Nephron progenitor cell (in vitro differentiated cells): ENCODE data around the gene TIMM13.
"Not testable (repeated sequence)": the region's sequence is repeated elsewhere in the genome, so short reads cannot be mapped to it uniquely, and the experiment has no call there.

Experiments
- DNase-seq: peaks from one replicate; pipeline ENCODE4 v3.0.0; 2021
- H3K27ac Mint-ChIP-seq: 2 replicates; pipeline ENCODE4 v1.8.0; 2021; ENCODE audit warnings: mild to moderate bottlenecking, moderate library complexity, mixed read lengths
- H3K27me3 Mint-ChIP-seq: 2 replicates; pipeline ENCODE4 v1.8.0; 2021; ENCODE audit warnings: mild to moderate bottlenecking, low read depth, mixed read lengths; ENCODE audit not compliant: poor library complexity
- H3K36me3 Mint-ChIP-seq: 2 replicates; pipeline ENCODE4 v1.8.0; 2021; ENCODE audit warnings: low read depth, mixed read lengths
- H3K4me1 Mint-ChIP-seq: 2 replicates; pipeline ENCODE4 v1.8.0; 2021; ENCODE audit warnings: mixed read lengths
- H3K4me3 Mint-ChIP-seq: 2 replicates; pipeline ENCODE4 v1.8.0; 2021; ENCODE audit warnings: mild to moderate bottlenecking, moderate library complexity, mixed read lengths
- H3K9me3 Mint-ChIP-seq: 2 replicates; pipeline ENCODE4 v1.8.0; 2021; ENCODE audit warnings: mild to moderate bottlenecking, moderate library complexity, mixed read lengths
- TF ChIP-seq, protein P1 (sequence below): fragments of 200-600 bp; sonication (generic); IDR thresholded peaks from 2 replicates; pipeline ENCODE4 v1.5.0; 2021; ENCODE audit warnings: antibody characterized with exemption

Gene TIMM13

DNA sequence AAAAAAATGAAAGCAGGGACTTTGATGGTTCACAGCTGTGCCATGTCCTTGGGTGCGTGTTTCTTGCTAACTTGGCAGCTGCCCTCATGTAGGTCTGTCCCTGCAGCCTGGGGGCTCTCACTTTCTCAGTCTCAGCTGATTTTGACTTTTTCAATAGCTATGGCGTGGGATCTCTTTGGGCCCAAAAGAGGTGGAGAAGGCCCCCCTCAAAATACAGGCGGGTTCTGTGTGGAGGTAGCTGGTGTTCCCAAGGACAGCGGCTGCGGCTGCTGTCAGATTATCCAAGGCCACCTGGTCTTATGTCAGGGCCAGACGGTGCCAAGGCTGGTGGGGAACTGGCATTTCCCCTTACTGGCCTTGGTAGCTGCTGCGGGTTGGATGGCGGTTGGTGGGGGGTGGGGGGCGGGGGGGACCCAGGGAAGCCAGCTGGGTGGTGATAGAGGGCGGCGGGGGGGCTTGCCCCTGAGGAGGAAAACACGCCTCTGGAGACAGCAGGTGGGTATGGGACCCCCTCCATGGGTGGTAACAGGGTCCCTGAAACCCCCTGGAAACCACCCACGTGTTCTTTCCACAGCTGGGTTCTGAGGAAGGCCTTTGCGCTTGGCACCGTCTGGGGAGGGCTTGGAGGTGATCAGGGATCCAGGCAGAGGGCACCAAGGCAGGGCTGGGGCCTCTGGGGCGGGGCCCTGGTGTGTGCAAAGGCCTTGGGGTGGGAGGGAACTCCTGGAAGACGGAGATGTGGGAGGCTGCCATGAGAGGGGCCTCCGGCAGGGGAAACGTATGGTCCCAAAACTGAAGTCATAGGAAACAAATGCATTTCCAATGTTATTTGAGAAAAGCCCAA lies 4.1 kb downstream of the TIMM13 start:
- TF ChIP-seq, protein P1, sequence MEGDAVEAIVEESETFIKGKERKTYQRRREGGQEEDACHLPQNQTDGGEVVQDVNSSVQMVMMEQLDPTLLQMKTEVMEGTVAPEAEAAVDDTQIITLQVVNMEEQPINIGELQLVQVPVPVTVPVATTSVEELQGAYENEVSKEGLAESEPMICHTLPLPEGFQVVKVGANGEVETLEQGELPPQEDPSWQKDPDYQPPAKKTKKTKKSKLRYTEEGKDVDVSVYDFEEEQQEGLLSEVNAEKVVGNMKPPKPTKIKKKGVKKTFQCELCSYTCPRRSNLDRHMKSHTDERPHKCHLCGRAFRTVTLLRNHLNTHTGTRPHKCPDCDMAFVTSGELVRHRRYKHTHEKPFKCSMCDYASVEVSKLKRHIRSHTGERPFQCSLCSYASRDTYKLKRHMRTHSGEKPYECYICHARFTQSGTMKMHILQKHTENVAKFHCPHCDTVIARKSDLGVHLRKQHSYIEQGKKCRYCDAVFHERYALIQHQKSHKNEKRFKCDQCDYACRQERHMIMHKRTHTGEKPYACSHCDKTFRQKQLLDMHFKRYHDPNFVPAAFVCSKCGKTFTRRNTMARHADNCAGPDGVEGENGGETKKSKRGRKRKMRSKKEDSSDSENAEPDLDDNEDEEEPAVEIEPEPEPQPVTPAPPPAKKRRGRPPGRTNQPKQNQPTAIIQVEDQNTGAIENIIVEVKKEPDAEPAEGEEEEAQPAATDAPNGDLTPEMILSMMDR: no peak
- no peak for DNase-seq
- H3K9me3 Mint-ChIP-seq: no peaks in the 10 kb centered on the region
- H3K36me3 Mint-ChIP-seq: no peaks in the 10 kb centered on the region
- H3K27ac Mint-ChIP-seq: no peak overlapping the region
- peaks cover 18% of the 10 kb centered on the region for H3K4me1 Mint-ChIP-seq
- H3K27me3 Mint-ChIP-seq: no peaks in the 10 kb centered on the region
- no peak overlapping the region for H3K4me3 Mint-ChIP-seq

DNA sequence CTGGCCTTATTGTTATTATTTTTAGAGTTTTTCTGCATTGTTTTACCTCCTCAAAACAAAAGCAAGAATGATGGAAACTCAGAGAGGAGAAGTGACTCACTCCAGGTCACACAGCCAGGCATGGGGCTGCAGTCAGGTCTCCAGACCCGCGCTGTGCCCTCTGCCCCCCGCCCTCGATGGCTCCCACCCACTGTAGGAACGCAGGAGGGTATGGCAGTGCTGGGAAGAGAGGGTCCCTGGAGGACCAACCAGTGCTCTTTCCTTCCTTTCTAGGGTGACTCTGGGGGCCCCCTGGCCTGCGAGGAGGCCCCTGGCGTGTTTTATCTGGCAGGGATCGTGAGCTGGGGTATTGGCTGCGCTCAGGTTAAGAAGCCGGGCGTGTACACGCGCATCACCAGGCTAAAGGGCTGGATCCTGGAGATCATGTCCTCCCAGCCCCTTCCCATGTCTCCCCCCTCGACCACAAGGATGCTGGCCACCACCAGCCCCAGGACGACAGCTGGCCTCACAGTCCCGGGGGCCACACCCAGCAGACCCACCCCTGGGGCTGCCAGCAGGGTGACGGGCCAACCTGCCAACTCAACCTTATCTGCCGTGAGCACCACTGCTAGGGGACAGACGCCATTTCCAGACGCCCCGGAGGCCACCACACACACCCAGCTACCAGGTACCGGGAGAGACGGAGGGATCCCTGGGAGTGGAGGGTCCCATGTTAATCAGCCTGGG lies 5.6 kb downstream of the TIMM13 start:
- Mint-ChIP-seq H3K4me3 (no peak overlapping the region), H3K27ac (no peak overlapping the region), H3K27me3 (no peaks in the 10 kb centered on the region), H3K36me3 (peaks cover 7% of the 10 kb centered on the region), H3K9me3 (no peaks in the 10 kb centered on the region), H3K4me1 (peaks cover 10% of the 10 kb centered on the region)
- TF ChIP-seq, protein P1: no peak
- no peak for DNase-seq

DNA sequence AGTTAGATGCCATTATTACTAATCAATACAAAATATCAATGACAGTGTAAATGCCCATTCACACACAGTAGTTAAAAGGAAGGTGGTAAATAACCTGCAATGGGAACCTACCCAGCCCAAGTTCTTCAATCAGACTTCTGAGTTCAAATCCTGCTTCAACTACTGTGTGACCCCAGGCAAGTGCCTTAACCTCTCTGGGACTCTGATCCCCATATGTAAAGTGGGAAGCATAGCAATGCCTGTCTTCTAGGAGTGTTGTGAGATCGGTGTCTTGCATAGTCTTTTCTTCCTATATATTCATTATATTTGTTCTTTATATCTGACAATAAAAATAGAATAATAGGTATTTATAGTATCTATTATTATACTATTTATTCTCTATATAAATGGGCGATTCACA lies 6.9 kb downstream of the TIMM13 start:
- no peak overlapping the region for H3K27ac Mint-ChIP-seq
- TF ChIP-seq, protein P1: no peak
- H3K36me3 Mint-ChIP-seq: peaks cover 7% of the 10 kb centered on the region
- no peak for DNase-seq
- no peaks in the 10 kb centered on the region for H3K4me1 Mint-ChIP-seq
- no peaks in the 10 kb centered on the region for H3K27me3 Mint-ChIP-seq
- H3K9me3 Mint-ChIP-seq: no peaks in the 10 kb centered on the region
- no peak overlapping the region for H3K4me3 Mint-ChIP-seq

DNA sequence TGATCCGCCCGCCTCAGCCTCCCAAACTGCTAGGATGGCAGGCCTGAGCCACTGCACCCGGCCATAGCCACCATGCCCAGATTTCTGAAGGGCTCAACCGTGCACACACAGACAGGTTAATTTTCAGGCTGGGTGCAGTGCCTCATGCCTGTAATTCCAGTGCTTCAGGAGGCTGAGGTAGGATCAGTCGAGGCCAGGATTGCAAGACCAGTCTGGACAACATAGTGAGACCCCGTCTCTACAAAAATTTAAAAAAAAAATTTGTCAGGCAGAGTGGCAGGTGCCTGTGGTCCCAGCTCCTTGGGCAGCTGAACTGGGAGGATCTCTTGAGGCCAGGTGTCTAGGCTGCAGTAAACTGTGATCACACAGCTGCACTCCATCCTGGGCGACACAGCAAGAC lies 7.6 kb downstream of the TIMM13 start:
- Mint-ChIP-seq H3K9me3 (no peaks in the 10 kb centered on the region), H3K4me3 (no peak overlapping the region), H3K27ac (no peak overlapping the region), H3K27me3 (no peaks in the 10 kb centered on the region), H3K4me1 (no peaks in the 10 kb centered on the region), H3K36me3 (peaks cover 7% of the 10 kb centered on the region)
- DNase-seq: no peak
- TF ChIP-seq, protein P1: no peak

DNA sequence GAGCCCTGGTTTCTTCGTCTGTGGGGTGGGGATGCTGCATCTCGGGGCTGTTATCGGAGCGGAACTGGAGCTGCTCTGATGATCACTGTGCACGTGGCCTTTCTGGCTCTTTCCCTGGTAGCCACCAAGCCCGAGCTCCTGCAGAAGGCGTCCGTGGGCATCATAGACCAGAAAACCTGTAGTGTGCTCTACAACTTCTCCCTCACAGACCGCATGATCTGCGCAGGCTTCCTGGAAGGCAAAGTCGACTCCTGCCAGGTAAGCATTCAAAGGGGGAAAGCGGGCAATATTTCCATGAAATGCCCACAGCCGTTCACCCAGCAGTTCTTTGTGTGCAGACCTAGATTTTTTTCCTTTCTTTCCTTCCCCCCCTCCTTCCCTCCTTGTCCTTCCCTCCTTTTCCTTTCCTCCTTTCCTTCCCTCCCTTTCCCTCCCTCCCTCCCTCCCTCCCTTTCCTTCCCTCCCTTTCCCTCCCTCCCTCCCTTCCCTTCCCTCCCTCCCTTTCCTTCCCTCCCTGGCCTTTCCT lies 9.4 kb downstream of the TIMM13 start:
- Mint-ChIP-seq H3K4me1 (no peaks in the 10 kb centered on the region), H3K27ac (no peak overlapping the region), H3K27me3 (no peaks in the 10 kb centered on the region), H3K4me3 (no peak overlapping the region), H3K9me3 (no peaks in the 10 kb centered on the region), H3K36me3 (peaks cover 11% of the 10 kb centered on the region)
- TF ChIP-seq, protein P1: no peak
- DNase-seq: no peak

DNA sequence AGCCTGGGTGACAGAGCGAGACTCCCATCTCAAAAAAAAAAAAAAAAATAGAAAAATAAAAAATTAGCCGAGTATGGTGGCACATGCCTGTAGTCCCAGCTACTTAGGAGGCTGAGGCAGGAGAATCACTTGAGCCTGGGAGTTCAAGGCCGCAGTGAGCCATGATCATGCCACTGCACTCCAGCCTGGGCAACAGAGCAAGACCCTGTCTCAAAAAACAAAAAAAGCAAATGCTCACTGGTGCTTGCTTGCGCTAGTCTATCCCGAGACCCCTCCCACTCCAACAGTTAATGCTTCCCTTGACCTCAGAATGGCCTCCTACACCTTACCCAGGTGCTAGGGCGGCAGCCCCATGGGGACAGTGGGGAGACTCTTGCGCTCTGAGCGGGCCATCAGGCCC lies 9.9 kb downstream of the TIMM13 start:
- not testable (repeated sequence) for H3K4me3 Mint-ChIP-seq, H3K27me3 Mint-ChIP-seq, H3K9me3 Mint-ChIP-seq, DNase-seq, H3K27ac Mint-ChIP-seq, H3K4me1 Mint-ChIP-seq
- peaks cover 14% of the 10 kb centered on the region for H3K36me3 Mint-ChIP-seq
